Fibroblast of skin of abdomen (primary cell): ENCODE measurements around the gene FNDC1.

ENCODE experiments used
- DNase-seq: peaks from one replicate; pipeline ENCODE4 v3.0.0-alpha.2; 2013

Gene FNDC1

DNA sequence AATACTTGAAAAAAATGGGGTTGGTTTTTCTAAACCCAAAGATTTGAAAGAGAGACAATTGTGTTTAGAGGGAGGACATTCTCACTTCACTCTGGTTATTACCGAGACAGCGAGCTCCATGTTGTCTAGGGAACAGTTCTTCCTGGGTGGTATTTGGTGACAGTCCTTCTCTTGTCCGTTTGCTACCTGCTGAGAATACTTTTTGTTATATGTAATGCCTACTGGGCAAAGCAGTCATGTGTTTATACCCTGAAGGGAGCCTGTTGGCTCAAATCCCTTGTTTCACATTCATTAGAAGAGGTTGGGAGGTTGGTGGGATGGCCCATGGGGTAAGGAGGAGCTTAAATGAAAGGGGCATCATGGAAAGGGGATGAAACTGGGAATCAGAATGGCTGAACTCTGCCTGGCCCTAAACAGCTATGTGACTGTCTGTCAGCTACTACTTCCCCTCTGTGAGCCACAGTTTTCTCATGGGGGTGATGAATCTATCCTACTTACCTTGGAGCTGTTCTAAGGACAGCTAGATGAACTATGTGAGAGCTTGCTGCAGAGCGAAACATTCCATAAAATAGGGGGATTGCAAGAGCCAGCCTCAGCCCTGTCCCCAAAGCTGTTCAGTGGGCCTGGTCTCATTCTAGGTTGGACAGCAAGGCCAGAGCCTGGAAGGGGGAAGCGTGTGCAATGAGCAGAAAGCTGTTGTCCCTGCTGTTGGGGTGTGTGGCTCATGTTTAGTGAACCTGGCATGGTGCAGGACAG, 43.5 kb downstream of the FNDC1 start:
- DNase-seq: no peak

- no peak for DNase-seq
Observed at GRCh38 chr6:159213405-159213804, 44.2 kb downstream of the FNDC1 start.

DNA sequence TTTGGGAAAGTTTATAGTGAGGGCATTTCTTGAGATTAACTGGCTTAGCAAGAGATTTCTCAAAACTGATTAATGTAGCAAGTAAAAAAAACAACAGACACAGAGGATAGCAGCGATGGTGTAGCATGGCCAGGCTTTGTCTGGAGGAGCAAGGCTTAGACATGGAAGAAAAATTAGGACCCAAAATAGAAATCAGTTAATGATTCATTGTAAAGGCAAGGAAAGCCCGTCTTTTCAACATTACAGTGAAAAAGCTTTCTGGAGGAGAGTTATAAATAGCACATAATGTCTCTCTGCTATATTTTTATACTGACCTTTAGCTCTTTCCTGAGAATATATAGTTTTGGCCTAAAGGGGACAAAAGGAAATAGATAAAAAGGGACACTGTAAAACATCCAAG, 45.1 kb downstream of the FNDC1 start:
- DNase-seq: no peak

GRCh38 chr6:159217595-159218275, 48.5 kb downstream of the FNDC1 start:
- peak; percentile 50 for DNase-seq

- DNase-seq: no peak
Observed at GRCh38 chr6:159220093-159220492, 50.9 kb downstream of the FNDC1 start.

DNA sequence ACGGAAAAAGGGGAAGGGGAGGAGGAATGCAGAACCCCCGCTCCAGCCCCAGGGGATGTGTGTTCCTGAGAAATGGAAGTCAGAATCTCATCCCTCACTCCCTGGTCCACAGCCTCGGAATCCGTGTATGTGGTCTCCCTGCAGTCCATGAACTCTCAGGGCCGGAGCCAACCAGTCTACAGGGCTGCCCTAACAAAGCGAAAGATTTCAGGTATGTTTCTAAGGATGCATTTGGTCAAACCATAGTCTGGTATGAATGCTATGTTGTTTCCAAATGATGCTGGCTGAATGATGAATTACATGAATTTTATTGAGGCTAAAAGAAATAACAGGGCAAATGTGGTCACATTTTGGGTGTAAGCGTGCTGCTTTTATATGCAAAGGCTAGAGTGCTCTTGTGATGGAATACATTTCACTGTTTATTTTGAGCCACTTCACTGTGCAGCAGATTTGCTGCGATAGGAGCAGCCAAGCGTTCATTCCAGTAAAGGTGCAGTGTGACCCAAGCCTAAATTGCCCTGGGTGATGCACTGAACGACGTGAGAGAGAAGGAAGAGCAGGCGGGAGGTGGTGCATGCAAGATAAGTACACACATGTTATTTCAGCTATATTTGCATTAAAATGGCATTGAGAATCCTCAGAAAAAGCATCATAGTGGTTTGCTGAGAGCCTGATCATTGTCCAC, 52.4 kb downstream of the FNDC1 start:
- no peak for DNase-seq

DNA sequence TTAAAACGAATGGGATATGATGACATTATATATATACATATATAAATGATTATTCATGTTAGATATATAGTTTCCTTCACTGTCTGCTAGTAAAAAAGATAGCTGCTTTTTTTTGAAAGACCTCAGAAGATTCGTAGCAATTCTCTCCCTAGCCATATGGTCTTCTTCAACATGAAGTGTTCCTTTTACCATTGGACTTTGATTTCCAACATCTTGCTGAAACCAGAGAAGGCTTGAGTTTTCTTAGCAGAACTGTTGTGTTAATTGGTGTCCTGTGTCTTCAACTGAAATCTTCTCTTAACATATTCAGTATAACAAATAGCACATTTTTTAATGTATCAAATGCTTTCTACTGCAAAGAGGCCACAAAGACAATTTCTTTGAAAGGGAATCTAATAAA, 55.3 kb downstream of the FNDC1 start:
- DNase-seq: no peak

DNA sequence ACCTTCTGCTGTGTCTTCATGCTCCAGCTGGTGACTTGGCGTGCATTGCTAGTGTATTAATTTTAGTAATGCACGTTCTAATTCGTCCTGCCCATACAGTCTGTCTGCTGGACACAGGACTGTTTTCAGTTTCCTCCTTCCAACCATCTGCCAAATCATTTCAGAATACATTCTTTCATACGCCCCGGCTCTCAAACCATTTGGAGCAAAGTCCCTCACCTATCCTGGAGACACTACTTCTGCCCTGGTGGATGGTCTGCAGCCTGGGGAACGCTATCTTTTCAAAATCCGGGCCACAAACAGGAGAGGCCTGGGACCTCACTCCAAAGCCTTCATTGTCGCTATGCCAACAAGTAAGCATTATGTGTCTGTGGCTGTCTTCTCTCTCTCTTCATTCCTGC, 60.5 kb downstream of the FNDC1 start:
- no peak for DNase-seq

DNA sequence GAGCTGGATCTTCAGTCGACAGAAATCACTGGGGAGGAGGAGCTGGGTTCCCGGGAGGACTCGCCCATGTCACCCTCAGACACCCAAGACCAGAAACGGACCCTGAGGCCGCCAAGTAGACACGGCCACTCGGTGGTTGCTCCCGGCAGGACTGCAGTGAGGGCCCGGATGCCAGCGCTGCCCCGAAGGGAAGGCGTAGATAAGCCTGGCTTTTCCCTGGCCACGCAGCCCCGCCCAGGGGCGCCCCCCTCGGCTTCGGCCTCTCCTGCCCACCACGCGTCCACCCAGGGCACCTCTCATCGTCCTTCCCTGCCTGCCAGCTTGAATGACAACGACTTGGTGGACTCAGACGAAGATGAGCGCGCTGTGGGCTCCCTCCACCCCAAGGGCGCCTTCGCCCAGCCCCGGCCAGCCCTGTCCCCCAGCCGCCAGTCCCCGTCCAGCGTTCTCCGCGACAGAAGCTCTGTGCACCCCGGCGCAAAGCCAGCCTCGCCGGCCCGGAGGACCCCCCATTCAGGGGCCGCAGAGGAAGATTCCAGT, 63.0 kb downstream of the FNDC1 start:
- no peak for DNase-seq

- no peak for DNase-seq
Observed at GRCh38 chr6:159232751-159233150, 63.6 kb downstream of the FNDC1 start.

DNA sequence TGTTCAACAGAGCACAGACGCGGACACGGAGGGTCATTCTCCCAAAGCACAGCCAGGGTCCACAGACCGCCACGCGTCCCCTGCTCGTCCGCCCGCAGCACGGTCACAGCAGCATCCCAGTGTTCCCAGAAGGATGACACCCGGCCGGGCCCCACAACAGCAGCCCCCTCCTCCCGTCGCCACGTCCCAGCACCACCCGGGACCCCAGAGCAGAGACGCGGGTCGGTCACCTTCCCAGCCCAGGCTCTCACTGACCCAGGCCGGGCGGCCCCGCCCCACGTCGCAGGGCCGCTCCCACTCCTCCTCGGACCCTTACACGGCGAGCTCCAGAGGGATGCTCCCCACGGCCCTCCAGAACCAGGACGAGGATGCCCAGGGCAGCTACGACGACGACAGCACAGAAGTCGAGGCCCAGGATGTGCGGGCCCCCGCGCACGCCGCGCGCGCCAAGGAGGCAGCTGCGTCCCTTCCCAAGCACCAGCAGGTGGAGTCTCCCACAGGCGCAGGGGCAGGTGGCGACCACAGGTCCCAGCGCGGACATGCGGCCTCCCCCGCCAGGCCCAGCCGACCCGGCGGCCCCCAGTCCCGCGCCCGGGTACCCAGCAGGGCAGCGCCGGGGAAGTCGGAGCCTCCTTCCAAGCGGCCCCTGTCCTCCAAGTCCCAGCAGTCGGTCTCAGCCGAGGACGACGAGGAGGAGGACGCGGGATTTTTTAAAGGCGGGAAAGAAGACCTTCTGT, 64.3 kb downstream of the FNDC1 start:
- no peak for DNase-seq

- no peak for DNase-seq
Observed at GRCh38 chr6:159234102-159234553, 64.9 kb downstream of the FNDC1 start.

DNA sequence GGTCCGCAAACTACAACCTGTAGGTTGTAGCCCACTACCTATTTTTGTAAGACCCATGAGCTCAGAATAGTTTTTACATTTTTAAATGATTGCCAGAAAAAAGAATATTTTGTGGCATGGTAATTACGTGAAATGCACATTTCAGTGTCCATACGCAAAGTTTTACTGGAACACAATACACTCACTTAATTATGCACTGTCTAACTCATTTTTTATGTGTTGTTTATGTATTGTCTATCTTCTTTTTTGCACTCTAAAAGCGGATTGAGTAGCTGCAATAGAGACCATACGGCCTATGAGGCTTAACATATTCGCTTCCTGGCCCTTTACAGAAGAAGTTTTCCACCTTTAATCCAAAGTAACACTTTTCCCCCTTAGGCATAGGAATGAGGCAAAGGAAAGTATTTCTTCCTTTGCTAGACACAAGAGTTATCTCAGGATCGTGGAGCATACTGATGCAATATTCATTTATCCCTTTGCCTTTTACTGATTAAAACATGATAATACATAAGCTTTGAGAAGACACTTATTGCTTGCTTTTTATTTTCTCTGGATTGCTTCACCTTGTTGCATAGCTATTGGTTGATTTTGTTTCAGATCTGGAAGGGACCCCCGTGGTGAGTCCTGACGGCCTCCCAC, 69.8 kb downstream of the FNDC1 start:
- DNase-seq: no peak

GRCh38 chr6:159249128-159249527, 79.9 kb downstream of the FNDC1 start:
- peak; percentile 61 for DNase-seq

GRCh38 chr6:159249752-159250151, 80.6 kb downstream of the FNDC1 start:
- DNase-seq: peak; percentile 54

DNA sequence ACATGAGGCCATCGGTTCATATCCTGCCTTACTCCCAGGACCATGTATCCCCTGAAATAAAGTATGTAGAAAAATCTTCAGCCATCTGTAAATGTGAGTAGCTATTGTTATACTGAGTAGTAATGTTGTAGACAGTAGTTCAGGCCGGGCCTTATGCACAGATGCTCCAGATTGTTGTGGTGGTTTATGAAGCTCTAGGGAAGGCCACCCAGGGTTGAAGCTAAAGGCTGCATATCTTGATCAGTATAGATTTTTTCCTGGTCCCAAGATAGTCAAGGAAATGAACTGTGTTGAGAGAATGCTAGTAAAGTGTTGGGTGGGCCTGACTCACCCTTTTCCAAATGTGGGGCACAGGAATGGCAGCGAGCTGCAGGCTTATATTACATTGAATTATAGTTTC, 81.4 kb downstream of the FNDC1 start:
- peak; percentile 28 for DNase-seq

- DNase-seq: peak; percentile 77
Observed at GRCh38 chr6:159252955-159253508, 83.8 kb downstream of the FNDC1 start.

- peak; percentile 83 for DNase-seq
Observed at GRCh38 chr6:159254186-159254585, 85.0 kb downstream of the FNDC1 start.

- no peak for DNase-seq
Observed at GRCh38 chr6:159255434-159255951, 86.3 kb downstream of the FNDC1 start.

DNA sequence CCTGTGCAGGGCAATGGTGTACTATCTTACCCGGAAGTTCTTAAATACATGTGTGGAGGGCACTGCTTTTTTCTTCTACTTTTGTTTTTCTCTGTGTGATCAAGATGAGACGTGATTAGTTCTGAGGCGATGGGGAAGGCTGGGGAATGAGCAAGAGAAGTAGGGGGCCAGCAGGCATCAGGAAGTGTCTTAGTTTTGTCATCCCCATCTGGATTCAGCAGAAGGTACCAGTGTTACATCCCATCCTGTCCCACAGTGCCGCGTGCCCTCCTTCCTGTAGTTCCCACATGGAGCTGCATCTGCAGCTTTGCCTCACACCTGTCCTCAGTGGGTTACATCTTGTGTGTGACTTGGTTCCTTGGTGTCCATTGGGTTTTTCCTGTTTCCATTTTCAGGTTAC, 86.9 kb downstream of the FNDC1 start:
- DNase-seq: no peak

- peak; percentile 25 for DNase-seq
Observed at GRCh38 chr6:159257846-159258245, 88.6 kb downstream of the FNDC1 start.
